ENCODE data around the gene UST. TPM values are rescaled to one million over a fixed set of nuclear protein-coding genes. Genes with fewer than 3 reads are reported as not detected.

UST gene
- total RNA-seq, 1 experiment from 2014 or later, result 6.1 TPM

DNA sequence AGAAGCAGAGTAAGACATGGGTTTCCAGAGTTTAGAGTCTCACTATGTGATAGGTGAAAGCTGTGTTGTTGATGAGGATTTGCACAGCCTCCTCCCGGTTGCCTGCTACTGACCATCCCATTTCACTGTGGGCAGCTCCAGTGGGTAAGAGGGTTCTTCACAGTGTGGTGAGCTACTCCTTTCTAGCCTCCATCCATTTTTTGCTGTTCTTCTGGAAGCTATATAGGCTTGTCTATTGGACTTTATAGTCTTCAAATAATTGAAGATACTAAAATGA, 13.4 kb downstream of the UST start:
- intact Hi-C loops (cut with micrococcal nuclease), result no loop called here
- H3K4me2 ChIP-seq (ENCODE audit: low read length), result no peak overlapping the region
- no peaks in the 10 kb centered on the region for H4K20me1 ChIP-seq (ENCODE audit: insufficient read depth)
- BruUV-seq (replicated peaks), result no TSS peak
- H3K27me3 ChIP-seq (ENCODE audit: insufficient read depth, low read length), result no peaks in the 10 kb centered on the region
- no peak for DNase-seq (ENCODE audit: low read depth, low spot score)
- ChIA-PET CTCF (no interaction called here), RAD21 (ENCODE audit: low non-redundant PET in 1 of 2, low total read pairs in 2 of 2, uncharacterized antibody in 2 of 2, unreplicated experiment in 2 of 2) (no interaction called here), POLR2A (no interaction called here)
- no peak overlapping the region for H3K9ac ChIP-seq (ENCODE audit: low read length)
- H3K4me3 ChIP-seq (replicated peaks in 1 of 2; ENCODE audit: low read depth in 1 of 2, low read length in 2 of 2), result no peak overlapping the region
- H3K9me2 ChIP-seq (ENCODE audit: insufficient read depth), result no peaks in the 10 kb centered on the region
- no peaks in the 10 kb centered on the region for H3K36me3 ChIP-seq (ENCODE audit: control insufficient read depth in 1 of 2, insufficient read depth in 2 of 2, low read length in 2 of 2)
- no peaks in the 10 kb centered on the region for H3K9me3 ChIP-seq (ENCODE audit: control insufficient read depth in 1 of 2, insufficient read depth in 1 of 2, low read depth in 1 of 2, low read length in 2 of 2)
- ATAC-seq, result no peak
- no peak overlapping the region for H2AFZ ChIP-seq (ENCODE audit: low read depth, low read length, poor library complexity, severe bottlenecking)
- no peak overlapping the region for H3K27ac ChIP-seq (ENCODE audit: low read depth, low read length)
- no peak for TF ChIP-seq YY1 (IDR thresholded peaks at IDR 0.05; ENCODE audit: extremely low read depth, insufficient replicate concordance, low read depth, low read length)
- TF ChIP-seq ZNF274 (IDR thresholded peaks at IDR 0.05; ENCODE audit: low read depth, low read length), result no peak
- TF ChIP-seq CBX3 (IDR thresholded peaks at IDR 0.05; ENCODE audit: low read depth), result no peak
- TF ChIP-seq ZFX (IDR thresholded peaks at IDR 0.05), result no peak
- TF ChIP-seq SRF (IDR thresholded peaks at IDR 0.05; ENCODE audit: low read depth), result no peak
- no peak for TF ChIP-seq TCF7L2 (IDR thresholded peaks at IDR 0.05; ENCODE audit: borderline replicate concordance, extremely low read depth, insufficient read depth, insufficient read length)
- TF ChIP-seq CEBPB (IDR thresholded peaks at IDR 0.05; ENCODE audit: low read depth), result no peak
- TF ChIP-seq EGR1 (IDR thresholded peaks at IDR 0.05; ENCODE audit: low read depth), result no peak
- TF ChIP-seq RAD21 (IDR thresholded peaks at IDR 0.05; ENCODE audit: low read depth), result no peak
- TF ChIP-seq SP1 (IDR thresholded peaks at IDR 0.05; ENCODE audit: low read depth), result no peak
- no peak for TF ChIP-seq EZH2 (IDR thresholded peaks at IDR 0.05)
- TF ChIP-seq, protein P1, sequence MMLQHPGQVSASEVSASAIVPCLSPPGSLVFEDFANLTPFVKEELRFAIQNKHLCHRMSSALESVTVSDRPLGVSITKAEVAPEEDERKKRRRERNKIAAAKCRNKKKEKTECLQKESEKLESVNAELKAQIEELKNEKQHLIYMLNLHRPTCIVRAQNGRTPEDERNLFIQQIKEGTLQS (IDR thresholded peaks at IDR 0.05), result no peak
- no peak for TF ChIP-seq MAX (IDR thresholded peaks at IDR 0.05)
- TF ChIP-seq POLR2A (IDR thresholded peaks at IDR 0.05; ENCODE audit: borderline replicate concordance, extremely low read depth, insufficient read depth, insufficient read length), result no peak
- no peak for TF ChIP-seq ZBTB33 (IDR thresholded peaks at IDR 0.05; ENCODE audit: extremely low read depth, insufficient replicate concordance, low read length)
- TF ChIP-seq JUND (IDR thresholded peaks at IDR 0.05), result no peak
- TF ChIP-seq POLR2AphosphoS5 (IDR thresholded peaks at IDR 0.05; ENCODE audit: low read depth, low read length), result no peak
- TF ChIP-seq FOSL1 (IDR thresholded peaks at IDR 0.05; ENCODE audit: low read depth), result no peak
- TF ChIP-seq ELF1 (IDR thresholded peaks at IDR 0.05; ENCODE audit: borderline replicate concordance, low read depth), result no peak
- no peak for TF ChIP-seq SIN3A (IDR thresholded peaks at IDR 0.05; ENCODE audit: low read depth)
- H3K79me2 ChIP-seq (ENCODE audit: insufficient read depth, low read length), result no peaks in the 10 kb centered on the region
- no peaks in the 10 kb centered on the region for H3K4me1 ChIP-seq (ENCODE audit: control insufficient read depth in 1 of 2, insufficient read depth in 2 of 2, low read length in 2 of 2)
